T-helper 1 cell treated with Interleukin-12 subunit alpha and Interleukin-12 subunit beta and Interleukin-4 antibody, amounts not matched to agents 30 ng/mL and 1 ng/mL, for 36 hours (primary cell): ENCODE measurements around the gene ZDHHC3. TPM values are rescaled to one million over a fixed set of nuclear protein-coding genes. Genes with fewer than 3 reads are reported as not detected.

Experiments
- intact Hi-C: fragments of 100-400 bp; cut with micrococcal nuclease; formaldehyde crosslinking; loops from one replicate; pipeline ENCODE4 v1.15.1; 2024
- total RNA-seq: library from RNA; stranded (reverse); gene quantifications from 2 replicates; pipeline ENCODE4 v1.2.3, GENCODE V29; 2022

The ZDHHC3 gene
- total RNA-seq, 1 donor from 2014 or later: 49.9 TPM

DNA sequence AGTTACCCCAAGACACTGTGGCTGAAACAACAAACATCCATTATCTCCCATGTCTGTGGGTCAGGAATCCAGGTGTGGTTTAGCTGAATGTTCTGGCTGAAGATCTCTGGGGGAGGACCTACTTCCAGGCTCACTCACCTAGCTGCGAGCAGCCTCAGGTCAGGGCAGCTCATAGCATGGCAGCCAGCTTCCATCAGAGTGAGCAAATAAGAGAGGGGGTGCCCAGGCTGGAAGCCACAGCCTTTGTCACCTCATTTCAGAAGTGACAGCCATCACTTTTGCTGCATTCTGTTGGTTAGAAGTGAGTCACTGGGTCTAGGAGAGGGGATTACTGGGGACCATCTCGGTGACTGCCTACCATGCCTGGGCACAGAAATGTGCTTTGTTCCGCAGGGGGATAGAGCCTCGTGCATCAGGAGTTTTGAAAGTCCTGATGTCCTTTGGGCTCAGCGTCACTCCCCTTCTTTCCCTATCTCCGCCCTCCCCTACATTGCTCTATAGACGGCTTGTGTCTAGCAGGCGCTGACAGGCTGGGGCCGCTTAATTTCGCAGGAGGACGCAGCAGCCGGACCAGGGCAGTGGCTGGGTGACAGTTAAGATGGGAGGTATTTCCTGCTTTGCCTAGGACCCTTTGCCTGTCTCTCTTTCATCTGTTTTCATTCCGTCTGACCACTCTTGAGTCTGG, 76.1 kb downstream of the ZDHHC3 start:
- intact Hi-C loops: no loop called here

DNA sequence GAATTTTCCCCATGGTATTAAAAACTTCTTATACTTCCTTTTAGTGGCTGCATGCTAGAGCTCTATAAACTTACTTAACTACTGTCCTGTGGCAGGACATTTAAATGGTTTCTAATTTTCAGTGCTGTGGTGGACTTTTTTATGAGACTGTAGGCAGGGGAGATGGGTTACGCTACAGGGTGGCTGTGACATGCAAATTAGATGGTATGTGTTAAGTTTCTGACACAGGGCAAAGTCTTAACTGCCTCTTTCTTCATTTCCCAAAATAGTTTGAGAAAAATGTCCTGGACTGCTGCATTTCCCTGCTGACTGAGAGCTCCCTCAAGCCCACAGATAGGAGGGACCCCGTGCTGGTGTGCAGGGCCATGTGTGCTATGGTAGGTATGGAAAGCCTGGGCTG, 79.5 kb downstream of the ZDHHC3 start:
- intact Hi-C loops: no loop called here

DNA sequence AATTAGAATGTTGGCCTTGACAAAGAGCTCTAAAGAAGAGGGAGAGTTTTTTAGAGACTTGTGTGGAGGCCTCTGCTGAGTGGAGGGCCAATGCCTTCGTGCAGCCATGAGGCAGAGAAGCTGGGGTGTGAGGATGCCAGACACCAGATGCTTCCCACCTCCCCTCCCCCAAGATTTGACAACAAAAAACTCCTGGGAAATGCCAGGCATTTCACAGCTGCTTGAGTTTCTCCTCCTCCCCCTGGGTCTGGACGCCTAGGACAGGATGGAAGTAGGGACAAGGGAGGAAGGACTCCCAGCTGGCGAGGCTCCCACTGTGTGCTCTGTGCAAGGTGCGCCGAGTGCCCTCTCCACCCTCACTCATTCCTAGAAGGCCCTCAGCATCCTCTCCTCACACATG, 81.5 kb downstream of the ZDHHC3 start:
- intact Hi-C loops: no loop called here

DNA sequence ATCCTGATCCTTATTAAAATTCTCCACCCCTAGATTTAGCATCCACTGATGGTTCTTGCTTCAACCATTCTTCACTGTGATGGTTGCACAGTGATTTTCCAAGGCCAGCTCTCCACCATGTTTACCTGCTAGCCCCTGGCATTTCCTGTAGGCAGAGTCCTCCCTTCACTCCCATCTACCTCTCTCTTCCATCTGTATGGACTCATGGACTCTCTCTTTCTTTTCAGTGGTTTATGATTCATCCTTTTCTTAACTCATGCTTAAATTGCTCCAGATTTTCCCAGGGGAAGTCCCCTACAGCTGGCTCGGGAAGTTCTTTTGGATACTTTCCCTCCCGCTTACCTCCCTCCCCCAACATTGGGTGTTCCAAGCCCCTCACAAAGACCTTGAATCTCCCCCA, 82.9 kb downstream of the ZDHHC3 start:
- intact Hi-C loops: no loop called here

DNA sequence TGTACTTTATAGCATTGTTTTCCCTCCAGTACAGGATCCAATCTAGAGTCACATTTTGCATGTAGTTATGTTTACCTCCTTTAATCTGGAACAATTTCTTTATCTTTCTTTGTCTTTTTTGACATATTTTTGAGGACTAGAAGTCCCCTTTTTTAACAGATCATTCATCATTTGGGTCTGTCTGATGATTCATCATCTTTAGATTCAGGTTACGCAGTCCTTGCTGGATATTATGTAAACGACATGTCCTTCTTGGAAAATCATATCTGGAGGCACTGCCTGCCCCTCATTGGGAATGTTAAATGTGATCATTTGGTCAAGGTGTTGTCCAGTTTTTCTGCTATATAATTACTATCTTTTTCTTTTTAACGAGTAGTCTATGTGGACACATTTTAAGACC, 83.3 kb downstream of the ZDHHC3 start:
- intact Hi-C loops: no loop called here

DNA sequence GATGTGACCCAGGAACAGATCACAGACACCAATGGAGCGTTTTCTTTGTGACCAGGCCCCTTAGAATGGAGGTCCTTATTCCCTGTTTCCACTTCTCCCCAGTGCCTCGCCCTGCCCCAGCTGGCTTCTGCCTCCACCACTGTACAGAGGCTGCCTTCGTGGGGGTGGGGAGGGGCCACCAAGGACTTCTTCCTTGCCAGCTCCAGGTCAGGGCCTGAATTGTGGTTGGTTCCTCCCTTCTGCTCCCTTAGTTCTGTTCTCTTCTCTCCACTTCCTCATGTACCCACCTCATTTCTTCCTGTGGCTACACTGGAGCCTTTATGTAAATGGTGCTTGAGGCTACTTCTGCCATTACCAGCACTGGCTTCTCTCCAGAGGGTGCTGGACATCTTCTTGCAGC, 85.1 kb downstream of the ZDHHC3 start:
- intact Hi-C loops: no loop called here

DNA sequence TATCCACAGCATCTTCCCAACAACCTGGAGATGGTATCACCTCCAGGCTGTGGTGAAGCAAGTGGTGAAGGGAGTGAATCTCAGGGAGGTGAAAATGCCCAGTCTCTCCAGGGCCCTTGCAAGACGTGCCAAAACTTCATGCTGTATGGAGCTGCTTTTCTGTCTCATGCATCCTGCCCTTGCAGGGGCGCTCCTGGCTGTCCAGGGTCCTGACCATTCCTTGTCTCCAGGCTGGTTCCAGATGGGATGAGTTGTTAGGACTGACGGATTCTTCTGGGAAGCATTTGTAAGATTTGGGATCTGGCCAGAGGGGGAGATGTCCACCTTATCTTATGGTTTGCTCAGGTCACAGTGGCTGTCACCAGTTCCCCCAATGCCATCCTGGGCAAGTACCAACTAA, 85.7 kb downstream of the ZDHHC3 start:
- intact Hi-C loops: no loop called here

DNA sequence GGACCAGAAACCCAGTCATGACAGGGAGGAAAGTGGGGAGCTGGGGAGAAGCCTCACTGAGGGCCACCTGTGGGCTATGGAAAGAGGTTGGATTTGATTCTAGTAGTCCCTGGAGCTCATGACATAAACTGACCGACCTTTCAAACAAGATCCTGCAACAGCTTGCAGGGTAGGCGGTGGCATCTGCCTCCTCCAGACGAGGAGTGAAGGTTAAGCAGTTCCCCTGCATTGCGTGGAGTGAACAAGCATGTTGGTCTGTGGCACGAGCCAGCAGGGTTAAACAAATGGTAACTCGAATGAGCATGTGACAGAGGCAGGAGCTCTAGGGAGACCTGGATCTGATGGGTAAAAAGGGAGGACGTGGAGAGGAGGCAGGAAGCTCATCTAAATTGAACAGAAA, 88.9 kb downstream of the ZDHHC3 start:
- intact Hi-C loops: no loop called here

DNA sequence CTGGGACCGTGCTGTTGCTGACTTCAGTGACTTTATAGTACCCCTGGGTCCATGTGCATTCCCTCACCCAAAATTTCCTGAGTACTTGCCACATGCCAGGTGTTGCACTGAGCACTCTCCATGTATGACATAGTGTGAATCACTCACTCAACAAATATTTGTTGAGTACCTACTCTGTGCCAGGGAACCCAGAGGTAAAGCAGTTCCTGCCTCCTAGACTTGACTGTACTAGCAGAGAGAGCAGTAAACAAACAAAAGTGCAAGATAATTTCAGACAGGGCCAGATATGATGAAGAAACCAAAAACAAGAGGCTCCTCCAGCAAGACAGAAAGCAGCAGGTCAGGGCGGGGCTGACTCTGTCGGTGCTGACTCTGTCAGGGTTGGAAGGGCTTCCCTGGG, 89.4 kb downstream of the ZDHHC3 start:
- intact Hi-C loops: no loop called here

DNA sequence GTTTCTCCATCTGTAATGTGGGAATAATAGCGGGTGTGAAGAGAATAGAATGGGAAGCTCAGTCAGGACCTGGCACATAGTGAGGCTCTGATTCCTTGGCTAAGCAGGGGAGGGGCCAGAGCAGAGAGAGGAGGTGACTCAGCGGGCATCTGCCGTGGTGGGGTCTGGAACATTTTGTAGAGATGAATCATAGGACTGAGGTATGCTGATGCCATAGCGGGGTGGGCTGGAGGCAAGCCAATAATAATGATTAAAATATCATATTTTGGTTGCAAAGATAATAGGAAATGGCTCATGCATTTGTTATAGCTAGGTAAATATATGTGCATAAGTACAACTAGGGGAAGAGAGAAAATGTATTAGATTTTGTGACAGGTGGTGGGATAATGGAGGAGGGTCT, 90.4 kb downstream of the ZDHHC3 start:
- intact Hi-C loops: no loop called here

DNA sequence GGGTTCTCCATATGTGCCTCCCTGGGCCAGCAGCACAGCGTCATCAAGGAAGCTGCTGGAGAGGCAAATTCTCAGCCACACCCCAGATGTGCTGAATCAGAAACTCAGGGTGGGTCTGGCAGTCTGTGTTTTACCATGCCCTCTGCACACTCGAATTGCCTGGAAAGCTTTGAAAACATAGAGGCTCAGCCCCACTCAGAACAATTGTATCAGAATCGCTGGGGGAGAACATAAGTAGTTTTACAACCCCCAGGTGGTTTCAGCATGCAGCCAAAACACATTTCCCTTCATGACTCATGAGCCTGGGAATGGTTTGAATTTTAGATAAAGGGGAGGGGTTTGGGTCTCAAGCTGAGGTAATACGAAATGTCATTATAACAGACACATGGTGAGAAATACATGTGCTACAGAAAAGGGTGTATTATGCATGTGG, 92.0 kb downstream of the ZDHHC3 start:
- intact Hi-C loops: no loop called here

DNA sequence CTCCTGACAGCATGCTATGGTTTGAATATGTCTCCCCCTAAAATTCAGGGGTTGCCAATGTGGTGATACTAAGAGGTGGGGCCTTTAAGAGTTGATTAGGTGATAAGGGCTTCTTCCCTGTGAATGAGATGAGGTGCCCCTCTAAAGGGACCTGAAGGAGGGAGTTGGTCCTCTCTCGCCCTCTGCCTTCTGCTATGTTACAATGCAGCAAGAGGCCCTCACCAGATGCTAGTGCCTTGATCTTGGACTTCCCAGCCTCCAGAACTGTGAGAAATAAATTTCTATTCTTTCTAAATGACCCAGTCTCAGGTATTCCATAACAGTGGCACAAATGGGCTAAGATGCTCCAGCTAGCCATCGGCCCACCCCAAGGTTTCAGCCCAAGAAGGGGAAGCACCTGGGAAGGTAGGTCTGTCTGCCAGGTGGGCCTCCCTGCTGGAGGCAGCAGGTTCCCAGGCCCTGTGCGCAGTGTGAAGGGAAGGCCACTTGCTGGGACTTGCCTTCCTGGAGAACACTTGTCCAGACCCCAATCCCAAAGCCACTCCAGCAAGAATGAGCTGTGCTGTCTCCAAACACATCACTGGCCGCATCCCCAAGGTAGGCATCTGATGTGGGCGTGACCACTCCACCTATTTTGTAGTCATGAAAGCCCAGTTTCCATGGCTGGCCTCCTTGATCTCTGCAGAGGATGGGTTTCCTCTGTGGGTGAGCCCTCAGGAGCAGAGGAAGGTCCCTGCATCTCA, 92.6 kb downstream of the ZDHHC3 start:
- intact Hi-C loops: no loop called here

DNA sequence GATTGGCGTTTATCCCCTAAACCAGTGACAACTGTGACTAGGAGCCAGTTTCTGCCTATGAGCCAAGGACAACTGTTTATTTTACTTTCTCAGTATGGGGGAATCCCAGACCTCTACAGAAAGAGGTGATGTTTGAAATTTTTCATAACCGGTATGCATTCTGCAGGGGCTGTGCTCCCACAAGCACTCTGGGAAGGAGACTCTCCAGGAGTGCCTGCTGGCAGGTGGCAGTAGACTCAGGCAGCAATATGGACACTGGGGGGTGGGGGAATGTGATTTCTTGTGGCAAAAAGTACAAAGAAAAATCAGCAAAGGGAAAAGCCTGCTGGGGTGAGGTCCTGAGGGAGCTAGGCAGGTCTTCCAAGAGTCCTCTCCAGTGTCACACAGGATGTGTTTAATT, 95.7 kb downstream of the ZDHHC3 start:
- intact Hi-C loops: no loop called here

DNA sequence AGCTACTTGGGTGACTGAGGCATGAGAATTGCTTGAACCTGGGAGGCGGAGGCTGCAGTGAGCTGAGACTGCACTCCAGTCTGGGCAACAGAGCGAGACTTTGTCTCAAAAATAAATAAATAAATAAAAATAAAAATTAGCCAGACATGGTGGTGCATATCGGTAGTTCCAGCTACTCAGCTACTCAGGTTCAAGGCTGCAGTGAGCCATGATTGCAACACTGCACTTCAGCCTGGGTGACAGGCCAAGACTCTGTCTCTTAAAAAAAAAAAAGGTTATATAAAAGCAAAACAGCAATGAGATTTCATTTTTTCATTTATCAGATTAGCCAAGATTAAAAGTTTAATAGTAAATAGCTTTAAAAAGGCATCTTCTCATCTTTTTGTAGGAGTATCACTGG, 98.6 kb downstream of the ZDHHC3 start:
- intact Hi-C loops: no loop called here

DNA sequence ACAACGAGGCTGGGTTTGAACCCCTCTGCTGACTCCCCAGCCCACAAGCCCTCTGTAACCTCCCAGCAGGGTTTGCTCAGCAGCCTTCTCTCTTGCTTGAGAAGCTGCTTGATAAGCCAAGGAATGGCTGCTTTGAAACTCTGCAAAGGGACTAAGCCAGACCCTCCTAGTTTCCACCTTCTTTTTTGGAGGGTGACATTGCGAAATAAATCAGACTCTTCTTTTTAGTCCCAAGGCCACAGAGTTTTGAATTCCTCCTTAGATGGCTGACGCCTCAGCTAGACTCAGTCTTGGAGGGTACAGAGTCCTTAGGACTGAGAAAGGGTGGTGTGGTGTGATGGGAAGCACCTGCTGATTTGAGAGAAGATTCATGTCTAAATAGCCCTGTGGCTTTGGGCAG, 100.4 kb downstream of the ZDHHC3 start:
- intact Hi-C loops: no loop called here

Other genes with a start within 250 kb of the ZDHHC3 start
- 1.2 and 2.5 TPM in 2 replicates for gene ZNF501, start 246.5 kb downstream of the ZDHHC3 start, total RNA-seq
- gene KIAA1143, start 214.6 kb downstream of the ZDHHC3 start, total RNA-seq: 30.3 and 32.7 TPM in 2 replicates
- 29.5 and 30.2 TPM in 2 replicates for gene KIF15, start 214.4 kb downstream of the ZDHHC3 start, total RNA-seq
- 10.5 and 11.1 TPM in 2 replicates for gene TMEM42, start 114.3 kb downstream of the ZDHHC3 start, total RNA-seq
- gene TGM4, start 101.6 kb downstream of the ZDHHC3 start, total RNA-seq: not detected in 2 replicates
- 56.0 and 62.9 TPM in 2 replicates for gene EXOSC7, start 70 bp upstream of the ZDHHC3 start, total RNA-seq
- gene CLEC3B, start 50.1 kb upstream of the ZDHHC3 start, total RNA-seq: 1.0 TPM in 1 of 2 replicates, not detected in the other
- 2.1 and 2.7 TPM in 2 replicates for gene CDCP1, start 170.2 kb upstream of the ZDHHC3 start, total RNA-seq